Testis (tissue), 2 donors: ENCODE measurements around the gene LLGL2.

ENCODE experiments used
- POLR2A ChIP-seq: fragments of 450-650 bp; IDR thresholded peaks from one replicate; pipeline ENCODE4 v1.6.1; 2017; ENCODE audit warnings: antibody characterized with exemption, mild to moderate bottlenecking, moderate library complexity
- TF ChIP-seq, protein P1 (sequence below), 3 experiments: fragments of 450-650 bp in 2 of 3; fragments of 200-600 bp in 1 of 3; sonication (generic) in 1 of 3; IDR thresholded peaks; one replicate each; pipeline ENCODE4 v1.5.1; 2016 to 2019; ENCODE audit warnings: antibody characterized with exemption in 3 of 3, mild to moderate bottlenecking in 2 of 3, moderate library complexity in 1 of 3

DNA sequence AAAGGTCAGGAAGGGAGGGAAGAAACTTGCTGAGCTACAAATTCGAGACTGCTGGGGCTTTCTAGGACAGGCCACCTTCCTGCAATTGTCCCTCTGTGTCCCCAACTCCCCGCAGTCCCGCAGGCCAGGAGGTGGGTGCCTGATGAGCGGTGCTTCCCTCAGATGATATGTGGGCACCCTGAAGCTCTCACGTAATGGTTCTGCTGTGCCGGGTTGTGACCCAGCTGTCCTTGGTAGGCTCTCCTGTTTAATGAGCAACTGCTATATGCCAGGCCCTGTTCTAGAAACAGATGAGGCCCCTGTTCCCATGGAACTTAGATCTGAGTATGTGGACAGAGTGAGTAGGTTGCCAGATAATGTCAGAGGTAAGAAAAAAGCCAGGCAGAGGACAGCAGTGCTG, 40.1 kb downstream of the LLGL2 start:
- TF ChIP-seq, protein P1, sequence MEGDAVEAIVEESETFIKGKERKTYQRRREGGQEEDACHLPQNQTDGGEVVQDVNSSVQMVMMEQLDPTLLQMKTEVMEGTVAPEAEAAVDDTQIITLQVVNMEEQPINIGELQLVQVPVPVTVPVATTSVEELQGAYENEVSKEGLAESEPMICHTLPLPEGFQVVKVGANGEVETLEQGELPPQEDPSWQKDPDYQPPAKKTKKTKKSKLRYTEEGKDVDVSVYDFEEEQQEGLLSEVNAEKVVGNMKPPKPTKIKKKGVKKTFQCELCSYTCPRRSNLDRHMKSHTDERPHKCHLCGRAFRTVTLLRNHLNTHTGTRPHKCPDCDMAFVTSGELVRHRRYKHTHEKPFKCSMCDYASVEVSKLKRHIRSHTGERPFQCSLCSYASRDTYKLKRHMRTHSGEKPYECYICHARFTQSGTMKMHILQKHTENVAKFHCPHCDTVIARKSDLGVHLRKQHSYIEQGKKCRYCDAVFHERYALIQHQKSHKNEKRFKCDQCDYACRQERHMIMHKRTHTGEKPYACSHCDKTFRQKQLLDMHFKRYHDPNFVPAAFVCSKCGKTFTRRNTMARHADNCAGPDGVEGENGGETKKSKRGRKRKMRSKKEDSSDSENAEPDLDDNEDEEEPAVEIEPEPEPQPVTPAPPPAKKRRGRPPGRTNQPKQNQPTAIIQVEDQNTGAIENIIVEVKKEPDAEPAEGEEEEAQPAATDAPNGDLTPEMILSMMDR (IDR thresholded peaks at IDR 0.05): no peak
- no peak for TF ChIP-seq POLR2A
